ENCODE results near the gene SLC52A3.
"Not testable (repeated sequence)": the region's sequence is repeated elsewhere in the genome, so short reads cannot be mapped to it uniquely, and the experiment has no call there.

The SLC52A3 gene

DNA sequence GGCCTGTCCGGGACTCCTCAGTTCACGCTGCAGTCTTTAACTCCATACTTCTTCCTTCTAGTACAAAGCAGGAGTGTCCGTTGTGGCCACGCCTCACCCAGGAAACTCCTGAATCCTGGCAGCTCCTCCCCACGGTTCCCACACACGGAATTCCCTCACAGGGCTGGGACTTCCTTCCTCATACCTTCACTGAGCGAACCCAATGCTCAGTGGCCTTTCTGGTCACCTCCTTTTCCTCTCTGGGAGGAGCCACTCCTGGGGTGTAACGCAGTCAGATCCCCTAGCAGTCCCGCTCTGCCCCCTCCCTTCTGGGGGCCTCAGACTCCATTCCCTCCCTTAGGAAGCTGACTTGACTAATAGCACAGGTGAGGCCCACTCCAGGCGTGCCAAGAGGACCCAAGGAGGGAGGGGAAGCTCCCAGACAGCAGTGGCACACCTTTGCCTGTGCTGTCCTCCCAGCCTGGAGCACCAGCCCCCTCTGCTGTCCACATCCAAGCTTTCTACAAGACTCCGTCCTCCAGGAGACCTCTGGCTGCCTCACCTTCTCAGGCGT is at the start of gene SLC52A3:
Gene SLC52A3 (minus strand): TSS at position 75 of the 553 bp plus-strand sequence. CDS start 2,726 bp downstream, outside the sequence.
- DNase-seq, result no peak

DNA sequence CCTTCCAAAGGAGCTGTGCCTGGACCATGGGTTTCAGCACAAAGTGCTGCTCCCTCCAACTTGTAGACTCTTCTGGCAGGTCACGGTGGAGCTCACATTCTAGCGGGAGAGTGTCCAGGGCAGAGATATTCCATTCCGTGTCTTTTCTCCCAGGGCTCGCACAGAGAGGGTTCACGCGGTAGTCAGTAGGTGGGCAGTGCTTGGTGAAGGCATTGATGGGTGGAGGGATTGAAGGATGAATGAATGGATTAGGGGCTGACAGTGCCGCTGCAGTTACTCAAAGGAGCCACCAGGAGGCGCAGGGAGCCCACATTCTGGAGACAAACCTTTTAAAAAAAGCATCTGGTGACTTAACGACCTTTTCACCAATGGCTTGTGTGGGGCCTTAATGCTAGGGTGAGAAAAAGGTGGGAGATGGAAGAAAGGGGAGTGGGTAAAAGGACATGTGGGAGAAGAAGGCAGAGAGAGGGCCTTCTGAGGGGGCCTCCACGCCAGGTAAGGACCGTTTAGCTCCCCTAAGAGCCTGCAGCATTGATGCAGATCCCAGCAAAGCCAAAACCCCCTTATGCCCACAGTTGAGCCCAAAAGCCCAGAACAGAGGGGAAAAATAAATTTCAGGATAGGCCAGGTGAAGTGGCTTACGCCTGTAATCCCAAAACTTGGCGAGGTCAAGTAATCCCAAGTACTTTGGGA is 47.8 kb upstream of the SLC52A3 start:
- DNase-seq, result peak; percentile 88

DNA sequence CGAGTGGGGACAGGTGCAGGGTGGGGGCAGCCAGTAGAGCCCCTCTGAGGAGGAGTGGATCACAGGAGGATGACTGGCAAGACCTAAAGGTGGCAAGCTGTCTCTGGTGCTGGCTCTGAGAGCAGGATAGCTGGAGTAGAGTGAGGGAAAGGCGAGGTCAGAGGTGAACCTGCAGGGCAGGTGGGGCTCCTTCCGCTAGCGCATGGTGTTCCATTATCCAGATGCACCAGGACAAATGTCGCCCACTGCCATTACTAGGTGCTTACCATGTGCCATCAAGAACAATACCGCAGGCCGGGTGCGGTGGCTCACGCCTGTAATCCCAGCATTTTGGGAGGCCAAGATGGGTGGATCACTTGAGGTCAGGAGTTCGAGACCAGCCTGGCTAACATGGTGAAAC is 46.9 kb upstream of the SLC52A3 start:
- no peak for DNase-seq

DNA sequence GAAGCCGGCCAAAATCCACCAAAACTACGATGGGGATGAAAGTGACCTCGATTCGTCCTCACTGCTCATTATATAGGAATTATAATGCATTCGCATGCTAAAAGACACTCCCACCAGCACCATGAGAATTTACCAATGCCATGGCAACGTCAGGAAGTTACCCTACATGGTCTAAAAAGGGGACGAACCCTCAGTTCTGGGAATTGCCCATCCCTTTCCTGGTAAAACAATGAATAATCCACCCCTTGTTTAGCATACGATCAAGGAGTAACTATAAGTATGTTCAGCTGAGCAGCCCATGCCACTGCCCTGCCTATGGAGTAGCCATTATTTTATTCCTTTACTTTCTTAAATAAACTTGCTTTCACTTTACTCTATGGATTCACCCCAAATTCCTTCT is 45.1 kb upstream of the SLC52A3 start:
- DNase-seq, result no peak

- DNase-seq, result not testable (repeated sequence)
Measured at GRCh38 chr20:812435-812814, 44.1 kb upstream of the SLC52A3 start.

GRCh38 chr20:811776-812434 is 43.6 kb upstream of the SLC52A3 start:
- not testable (repeated sequence) for DNase-seq

DNA sequence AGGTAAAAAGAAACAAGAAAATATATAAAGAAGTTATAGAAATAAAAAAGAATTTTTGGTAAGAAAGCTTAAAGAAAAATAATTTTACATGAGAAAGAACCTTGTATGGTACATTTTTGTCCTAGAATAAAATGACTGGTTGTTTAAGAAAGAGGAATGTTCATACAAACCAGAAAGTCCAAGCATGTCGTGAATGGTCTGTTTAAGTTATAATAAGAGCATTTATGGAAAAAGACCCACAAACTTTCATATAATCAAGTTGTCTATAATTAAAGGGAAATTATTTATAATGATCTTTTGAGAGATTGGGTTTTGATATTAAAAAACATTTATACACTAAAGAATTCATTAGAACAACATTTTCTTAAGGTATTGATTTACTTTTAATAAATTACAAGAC is 37.4 kb upstream of the SLC52A3 start:
- no peak for DNase-seq

GRCh38 chr20:801678-802077 is 33.4 kb upstream of the SLC52A3 start:
- DNase-seq, result no peak

- not testable (repeated sequence) for DNase-seq
Measured at GRCh38 chr20:800026-800425, 31.7 kb upstream of the SLC52A3 start.

DNA sequence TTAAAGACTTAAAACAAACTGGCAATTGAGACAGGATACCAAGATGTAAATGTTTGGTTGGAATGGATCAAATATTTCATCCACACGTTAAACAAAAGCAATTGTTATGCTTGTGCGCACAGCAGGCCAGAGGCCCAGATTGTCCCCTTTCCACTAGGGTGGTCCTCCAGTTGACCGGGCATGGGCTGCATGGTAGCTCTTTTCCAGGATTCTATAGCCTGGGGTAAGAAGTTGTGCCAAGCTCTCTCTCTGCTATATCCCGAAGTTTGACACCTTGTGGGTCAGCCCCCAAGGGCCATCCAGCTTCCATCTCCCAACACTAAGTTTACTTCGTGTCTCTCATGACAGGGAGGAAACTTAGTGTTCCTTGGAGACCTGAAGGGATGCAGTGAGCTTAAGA is 30.4 kb upstream of the SLC52A3 start:
- not testable (repeated sequence) for DNase-seq

- DNase-seq, result no peak
Measured at GRCh38 chr20:796921-797320, 28.6 kb upstream of the SLC52A3 start.

- DNase-seq, result no peak
Measured at GRCh38 chr20:792248-792647, 23.9 kb upstream of the SLC52A3 start.

DNA sequence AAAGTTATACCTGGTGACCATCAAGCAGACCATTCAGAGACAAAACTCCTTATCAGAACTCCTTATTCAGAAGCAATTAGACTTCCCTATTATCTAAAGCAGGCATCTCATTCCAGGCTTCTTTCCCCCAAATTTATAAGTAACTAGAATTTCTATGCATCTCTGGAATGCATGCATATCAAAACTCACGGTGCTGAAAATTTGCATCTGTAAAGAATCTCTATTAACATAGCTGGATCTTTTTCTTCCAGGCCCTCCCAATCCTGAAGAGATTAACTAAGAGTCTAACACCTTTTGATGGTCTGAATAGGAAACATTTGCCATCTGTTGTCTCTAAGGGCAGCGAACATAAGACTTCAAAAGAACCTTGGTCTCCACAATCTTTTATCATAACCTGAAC is 22.8 kb upstream of the SLC52A3 start:
- no peak for DNase-seq

DNA sequence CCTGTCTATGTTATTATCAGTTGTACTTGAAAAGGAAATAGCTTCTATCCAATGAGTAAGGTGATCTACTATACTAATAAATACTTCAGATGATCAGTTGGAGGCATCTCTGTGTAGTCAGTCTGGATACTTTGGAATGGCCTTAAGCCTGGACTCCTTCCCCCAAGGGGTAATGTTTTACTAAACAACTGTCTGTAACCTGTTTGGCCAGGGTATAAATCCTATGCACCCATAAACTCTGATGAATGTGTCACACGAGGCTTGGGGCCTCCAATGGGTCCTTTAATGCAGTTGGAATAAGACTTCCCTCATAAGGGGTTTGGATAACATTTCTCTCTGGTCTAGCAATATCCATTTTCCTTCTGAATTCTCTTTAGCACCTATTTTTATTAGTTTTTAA is 19.5 kb upstream of the SLC52A3 start:
- no peak for DNase-seq

DNA sequence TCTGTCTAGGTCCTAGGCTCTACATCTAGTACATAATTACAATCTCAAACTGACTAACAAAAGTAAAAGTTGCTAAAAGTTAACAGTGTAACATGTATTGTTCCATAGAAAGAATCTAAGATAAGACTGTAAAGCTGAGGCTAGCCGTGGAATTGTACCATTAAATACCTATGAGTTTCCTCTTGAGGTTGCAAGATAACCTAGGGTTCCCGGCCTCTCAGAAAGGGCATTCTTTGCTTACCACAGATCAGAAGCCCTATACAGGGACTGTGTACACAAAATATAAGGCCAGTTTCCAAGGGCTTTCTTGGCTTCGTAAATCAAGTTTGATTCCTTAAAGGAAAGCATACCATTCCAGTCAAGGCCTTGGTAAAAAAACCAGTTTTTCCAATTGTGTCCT is 11.5 kb upstream of the SLC52A3 start:
- no peak for DNase-seq

DNA sequence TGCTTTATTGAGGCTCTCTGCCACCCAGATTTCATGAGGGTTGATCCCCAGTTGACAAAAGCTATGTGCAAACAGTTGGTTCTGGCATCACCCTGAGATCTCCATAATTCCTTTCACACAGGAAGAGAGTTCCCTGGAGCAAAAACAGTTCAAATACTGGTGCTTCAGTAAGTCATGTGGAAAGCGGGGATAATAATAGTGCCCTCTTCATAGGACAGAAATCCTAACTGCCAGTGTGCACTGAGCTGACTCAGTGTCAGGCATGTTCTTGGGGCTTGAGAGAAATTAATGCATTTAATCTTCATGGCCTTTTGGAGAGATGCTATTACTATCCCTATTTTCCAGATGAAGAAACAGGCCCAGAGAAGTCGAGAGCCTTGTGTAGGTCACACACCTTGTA is 7.9 kb upstream of the SLC52A3 start:
- DNase-seq, result no peak

DNA sequence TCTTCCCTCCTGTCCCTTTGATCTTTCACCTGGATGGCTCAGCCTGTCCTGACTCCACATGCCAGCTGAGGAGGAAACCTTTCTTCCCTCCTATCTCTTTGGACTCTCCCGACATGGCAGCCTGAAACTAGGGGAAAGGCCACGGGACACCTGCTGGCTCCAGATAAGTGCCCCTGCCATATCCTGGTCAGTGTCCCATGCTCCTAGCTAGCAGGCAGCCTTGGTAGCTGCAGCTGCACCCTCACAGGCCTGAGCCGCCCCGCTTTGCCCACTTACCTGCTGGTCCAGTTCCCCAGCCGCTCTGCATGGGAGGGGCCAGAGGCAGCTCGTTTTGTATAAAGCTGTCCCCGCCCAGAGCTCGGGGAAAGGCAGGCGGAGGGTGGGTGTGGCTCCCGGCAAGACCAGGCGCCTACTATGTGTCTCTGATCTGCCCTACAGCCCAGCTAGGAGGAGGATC is 7.4 kb upstream of the SLC52A3 start:
- DNase-seq, result no peak

GRCh38 chr20:774660-775057 is 6.4 kb upstream of the SLC52A3 start:
- DNase-seq, result no peak

DNA sequence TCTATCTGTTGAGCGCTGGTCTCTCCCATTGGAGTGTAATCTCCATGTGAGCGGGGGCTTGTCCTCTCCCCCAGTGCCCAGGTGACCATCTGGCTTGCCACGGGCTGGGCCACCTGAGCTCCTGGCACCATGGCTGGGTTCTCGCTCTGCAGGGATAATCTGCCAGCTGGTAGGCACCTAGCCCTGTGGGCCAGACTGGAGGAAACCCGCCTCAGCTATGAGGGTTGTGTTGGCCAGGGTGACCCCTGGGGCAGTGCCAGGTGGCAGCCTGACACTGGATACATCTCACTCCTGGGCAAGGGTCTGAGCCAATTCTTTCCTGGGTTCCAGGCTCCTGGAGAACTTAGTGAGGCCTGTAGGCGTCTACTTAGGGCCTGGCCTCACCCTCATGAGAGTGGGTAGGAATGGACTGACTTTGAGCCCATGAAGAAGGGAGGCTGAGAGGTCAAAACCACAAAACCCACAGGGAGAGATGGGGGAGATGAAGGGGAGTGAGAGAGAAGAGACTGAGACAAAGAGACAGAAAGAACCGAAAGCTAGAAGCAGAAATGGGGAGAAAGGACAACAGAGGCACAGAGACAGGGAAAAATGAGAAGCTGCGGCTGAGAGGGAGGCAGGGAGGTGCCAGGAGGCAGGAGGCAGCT is 5.8 kb upstream of the SLC52A3 start:
- DNase-seq, result no peak

DNA sequence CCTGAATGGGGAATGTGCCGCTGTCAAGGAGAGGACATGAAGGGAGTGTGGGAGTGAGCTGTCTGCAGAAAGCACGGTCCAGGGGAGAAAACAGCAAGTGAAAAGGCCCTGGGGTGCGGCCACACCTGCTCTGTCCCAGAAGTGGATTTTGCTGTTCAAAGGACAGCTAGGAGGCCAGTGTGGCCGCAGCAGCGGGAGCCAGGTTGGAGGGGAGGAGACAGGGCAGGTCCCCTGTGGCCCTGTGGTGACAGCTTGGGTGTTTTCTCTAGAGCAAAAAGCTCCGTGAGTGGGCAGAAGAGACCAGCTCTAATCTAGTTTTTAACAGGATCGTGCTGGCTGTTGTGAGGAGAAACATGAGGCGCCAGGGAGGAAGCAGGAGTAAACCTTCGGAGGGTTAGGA is 4.5 kb upstream of the SLC52A3 start:
- no peak for DNase-seq

- DNase-seq, result no peak
Measured at GRCh38 chr20:771741-772464, 3.6 kb upstream of the SLC52A3 start.

GRCh38 chr20:770691-771090 is 2.4 kb upstream of the SLC52A3 start:
- DNase-seq, result no peak

GRCh38 chr20:766906-767305 is 1.4 kb downstream of the SLC52A3 start:
- DNase-seq, result no peak

Data from activated effector memory CD4-positive, alpha-beta T cell treated with anti-CD3 and anti-CD28 coated beads, Interleukin-2, amount 50 U/mL, for 16 hours (primary cell).